Jurkat, Clone E6-1 (cell line): ENCODE data around the gene NRP1.

Source experiments
- DNase-seq: peaks from one replicate; pipeline ENCODE4 v3.0.0-alpha.2; 2011; ENCODE audit warnings: low read depth, low spot score
- H3K4me3 ChIP-seq: 2 replicates; pipeline ENCODE4 v1.5.1; 2011; ENCODE audit warnings: mild to moderate bottlenecking, low read length, control low read depth, moderate library complexity

Gene NRP1

DNA sequence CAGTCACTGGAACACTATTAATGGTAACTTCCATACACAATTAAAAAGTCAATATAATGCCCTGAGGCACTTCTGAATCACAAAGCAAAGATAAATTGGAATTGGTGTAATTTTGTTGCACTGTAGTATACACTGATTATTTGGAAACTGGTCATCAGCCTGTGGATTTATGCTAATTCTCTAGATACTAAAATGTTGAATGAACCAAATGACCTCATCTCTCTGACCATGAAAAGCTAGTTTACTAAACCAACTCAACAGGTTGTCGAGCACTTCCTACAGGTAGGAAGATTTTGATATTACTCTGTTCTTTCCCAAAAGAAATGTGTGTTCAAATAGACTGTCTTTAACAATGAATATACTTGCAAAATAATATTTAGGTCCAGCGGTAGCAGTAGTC lies 5.3 kb downstream of the NRP1 start:
- no peak overlapping the region for H3K4me3 ChIP-seq
- no peak for DNase-seq

DNA sequence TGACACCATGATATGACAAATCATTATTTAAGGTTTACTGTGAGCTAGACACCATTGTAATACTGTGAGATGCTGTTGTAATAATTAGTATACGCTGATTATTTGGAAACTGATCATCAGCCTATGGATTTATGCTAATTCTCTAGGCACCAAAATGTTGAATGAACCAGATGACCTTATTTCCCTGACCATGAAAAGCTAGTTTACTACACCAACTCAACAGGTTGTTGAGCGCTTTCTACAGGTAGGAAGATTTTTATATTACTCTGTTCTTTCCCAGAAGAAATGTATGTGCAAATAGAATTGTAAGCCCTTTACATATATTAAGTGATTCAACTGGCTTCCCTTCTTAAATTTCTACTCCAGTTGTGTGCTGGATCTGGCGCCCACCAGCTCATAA lies 6.2 kb downstream of the NRP1 start:
- DNase-seq = no peak
- H3K4me3 ChIP-seq = no peak overlapping the region

GRCh38 chr10:33327751-33328150 lies 6.7 kb downstream of the NRP1 start:
- H3K4me3 ChIP-seq = no peak overlapping the region
- no peak for DNase-seq

DNA sequence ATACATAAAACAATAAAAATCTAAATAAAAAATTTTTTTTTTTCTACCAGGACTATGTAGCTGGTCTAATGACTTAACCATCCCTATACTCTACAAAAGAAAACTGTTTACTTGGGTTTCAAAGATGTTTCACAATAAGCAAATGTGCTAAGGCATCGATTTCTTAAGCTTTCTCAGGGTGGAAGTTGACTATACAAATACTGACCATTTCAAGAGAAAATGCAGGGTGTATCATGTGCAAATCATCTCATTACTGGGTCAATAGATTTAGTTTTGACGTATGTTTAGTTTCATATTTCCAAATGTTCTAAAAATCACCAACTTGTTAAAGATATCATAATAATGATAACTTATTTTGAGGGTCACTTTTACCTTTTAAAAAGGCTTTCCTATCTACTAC lies 7.5 kb downstream of the NRP1 start:
- no peak for DNase-seq
- no peak overlapping the region for H3K4me3 ChIP-seq

DNA sequence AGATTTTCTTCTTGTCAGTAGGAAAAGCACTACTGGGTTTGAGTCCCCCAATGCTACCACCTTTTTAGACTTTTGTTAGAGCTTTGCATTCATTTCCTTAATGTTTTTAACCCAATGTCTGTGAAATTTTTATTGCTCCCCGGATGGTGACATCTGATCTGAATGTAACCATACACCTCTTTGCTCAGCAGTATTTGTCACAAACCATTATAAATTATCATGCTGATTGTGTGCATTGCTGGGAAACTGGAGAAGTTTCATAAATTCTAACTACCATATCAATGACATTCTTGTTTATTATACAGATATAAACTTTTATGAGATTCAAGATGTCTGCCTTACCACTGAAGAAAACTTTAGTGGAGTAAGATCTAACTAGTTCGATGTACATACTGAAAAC lies 8.5 kb downstream of the NRP1 start:
- no peak for DNase-seq
- no peak overlapping the region for H3K4me3 ChIP-seq

GRCh38 chr10:33323721-33324120 lies 10.7 kb downstream of the NRP1 start:
- DNase-seq = no peak
- H3K4me3 ChIP-seq = no peak overlapping the region

DNA sequence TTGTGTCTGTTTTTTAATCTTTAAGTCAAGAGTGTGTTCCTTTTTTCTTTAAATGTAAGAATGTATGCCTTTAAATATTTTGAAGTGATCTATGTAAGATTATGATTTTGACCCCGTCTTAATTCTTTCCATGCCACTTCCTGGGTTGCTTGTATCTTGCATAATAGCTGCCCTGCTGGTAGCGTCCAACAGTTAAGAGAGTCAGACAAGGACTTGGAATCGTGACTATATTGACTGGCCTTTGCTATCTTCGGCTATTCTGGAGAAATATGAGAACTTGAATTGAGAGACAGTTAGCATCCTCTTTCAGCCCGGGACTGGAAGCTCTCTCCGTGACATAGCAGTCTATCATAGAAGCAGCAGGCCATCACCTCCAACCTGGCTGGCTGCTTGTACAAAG lies 13.0 kb downstream of the NRP1 start:
- H3K4me3 ChIP-seq = no peak overlapping the region
- DNase-seq = no peak

DNA sequence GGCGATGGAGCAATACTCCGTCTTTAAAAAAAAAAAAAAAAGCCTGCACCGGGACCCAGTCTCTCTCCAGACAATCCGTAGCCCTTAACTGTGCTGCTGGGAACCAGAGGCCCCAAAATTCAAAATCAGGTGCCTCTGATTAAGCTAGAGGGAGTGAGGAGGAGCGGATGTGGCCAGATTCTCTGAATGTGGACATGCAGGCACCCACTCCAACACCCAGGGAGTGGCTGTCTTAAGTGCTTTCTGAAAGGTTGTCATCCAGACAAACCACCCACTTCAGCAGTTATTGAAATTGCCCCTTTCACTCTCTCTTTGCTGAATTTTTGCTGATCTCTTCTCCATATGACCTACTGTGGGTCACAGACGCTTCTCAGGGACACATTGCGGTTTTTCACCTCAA lies 14.2 kb downstream of the NRP1 start:
- DNase-seq = no peak
- no peak overlapping the region for H3K4me3 ChIP-seq

- no peak overlapping the region for H3K4me3 ChIP-seq
- no peak for DNase-seq
Measured at GRCh38 chr10:33315891-33316290, 18.6 kb downstream of the NRP1 start.

DNA sequence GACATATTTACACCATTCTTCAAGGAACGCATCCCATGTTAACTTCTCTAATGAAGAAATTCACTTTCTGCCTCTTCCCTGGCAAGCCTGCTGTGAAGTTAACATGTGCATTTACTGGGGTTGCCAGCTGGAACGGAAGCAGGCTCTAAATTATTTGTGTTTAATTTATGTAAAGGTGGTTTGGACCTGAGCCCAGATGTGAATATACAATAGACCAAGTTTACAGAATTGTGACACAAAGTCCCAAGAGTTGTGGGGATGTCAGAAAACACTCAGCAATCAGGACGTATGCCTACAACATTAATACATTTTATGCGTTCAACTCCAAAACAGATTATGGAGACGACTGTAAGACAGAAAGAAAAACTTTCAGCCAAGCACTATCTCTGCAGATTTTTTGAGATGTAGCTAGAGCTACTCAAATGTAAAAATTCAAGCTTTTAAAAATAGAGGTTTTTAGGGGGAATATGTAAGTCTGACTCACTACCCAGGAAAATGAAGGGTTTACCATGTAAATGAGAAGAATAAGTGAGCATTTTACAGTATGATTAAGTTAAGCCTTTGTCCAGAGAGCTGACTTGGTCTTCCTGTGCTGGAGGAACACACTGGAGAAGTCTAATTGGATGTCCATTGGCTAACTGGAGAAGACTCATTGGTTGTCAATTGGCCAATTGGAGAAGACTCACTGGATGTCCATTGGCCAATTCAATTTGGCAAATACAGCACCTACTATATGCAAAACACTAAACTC lies 19.5 kb downstream of the NRP1 start:
- no peak overlapping the region for H3K4me3 ChIP-seq
- DNase-seq = no peak

GRCh38 chr10:33311640-33312039 lies 22.8 kb downstream of the NRP1 start:
- H3K4me3 ChIP-seq = no peak overlapping the region
- no peak for DNase-seq

DNA sequence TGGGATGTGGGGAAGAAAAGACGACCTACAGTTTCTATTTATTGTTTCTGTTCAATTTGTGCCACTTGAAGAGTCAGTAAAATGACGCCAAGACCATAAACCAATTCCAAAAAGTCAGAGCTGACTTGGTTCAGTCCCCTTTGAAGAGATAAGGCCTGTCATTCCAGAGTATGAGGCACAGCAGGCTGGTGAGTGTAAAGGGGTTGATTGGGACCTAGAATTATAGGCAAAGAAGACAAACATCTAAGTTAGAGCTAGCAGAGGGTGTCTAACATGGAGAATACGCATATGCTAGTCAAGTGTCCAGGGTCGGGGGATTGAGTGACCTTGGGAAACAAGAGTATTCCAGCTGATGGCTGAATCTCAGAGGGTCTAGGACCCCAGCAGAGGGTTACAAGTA lies 23.6 kb downstream of the NRP1 start:
- no peak overlapping the region for H3K4me3 ChIP-seq

GRCh38 chr10:33309406-33309805 lies 25.1 kb downstream of the NRP1 start:
- no peak for DNase-seq
- H3K4me3 ChIP-seq = no peak overlapping the region

More for the DNA sequence above, 23.6 kb downstream of the NRP1 start:
- DNase-seq = no peak

DNA sequence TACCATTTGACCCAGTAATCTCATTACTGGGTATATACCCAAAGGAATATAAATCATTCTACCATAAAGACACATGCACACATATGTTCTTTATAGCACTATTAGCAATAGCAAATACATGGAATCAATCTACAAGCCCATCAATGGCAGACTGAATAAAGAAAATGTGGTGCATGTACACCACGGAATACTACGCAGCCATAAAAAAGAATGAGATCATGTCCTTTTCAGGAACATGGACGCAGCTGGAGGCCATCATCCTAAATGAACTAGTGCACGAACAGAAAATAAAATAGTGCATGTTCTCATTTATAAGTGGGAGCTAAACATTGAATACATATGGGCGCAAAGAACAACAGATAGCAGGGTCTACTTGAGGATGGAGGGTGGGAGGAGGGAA lies 26.6 kb downstream of the NRP1 start:
- no peak for DNase-seq
- no peak overlapping the region for H3K4me3 ChIP-seq

DNA sequence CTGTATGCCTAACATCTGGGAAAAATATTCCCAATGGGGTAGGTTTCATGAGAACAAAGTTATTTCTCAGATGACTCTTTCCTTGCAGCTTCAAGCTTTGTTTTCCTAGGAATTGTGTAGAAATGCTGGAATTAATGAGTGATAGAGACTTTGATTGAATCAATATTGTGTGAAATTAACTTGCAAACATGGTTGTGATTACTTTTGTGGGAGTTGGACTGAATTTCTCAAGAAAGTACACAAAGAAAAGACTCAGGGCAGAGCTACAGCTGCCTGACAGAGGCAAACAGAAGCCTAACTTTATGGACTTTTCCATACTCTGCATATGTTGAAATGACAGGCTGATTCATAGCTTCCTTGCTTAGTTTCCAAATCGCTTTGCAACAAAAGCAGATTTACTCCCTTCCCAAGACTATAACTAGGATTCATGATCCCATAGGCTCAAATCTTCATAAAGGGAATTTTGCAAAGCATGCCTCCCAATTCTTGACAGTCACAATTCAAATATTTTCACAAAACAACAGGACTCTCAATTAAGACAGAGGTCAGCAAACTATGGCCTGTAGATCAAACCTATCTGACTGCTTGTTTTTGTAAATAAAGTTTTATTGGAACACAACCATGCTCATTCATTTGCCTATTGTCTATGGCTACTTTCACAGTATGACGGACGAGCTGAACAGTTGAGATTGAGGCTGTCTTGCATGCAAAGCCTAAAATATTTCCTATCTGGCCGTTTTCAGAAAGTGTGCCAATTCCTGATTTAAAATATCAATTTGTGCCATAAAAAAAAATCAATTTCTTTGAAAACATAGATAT lies 27.6 kb downstream of the NRP1 start:
- H3K4me3 ChIP-seq = no peak overlapping the region
- no peak for DNase-seq

- no peak for DNase-seq
- H3K4me3 ChIP-seq = no peak overlapping the region
Measured at GRCh38 chr10:33306126-33306525, 28.3 kb downstream of the NRP1 start.

DNA sequence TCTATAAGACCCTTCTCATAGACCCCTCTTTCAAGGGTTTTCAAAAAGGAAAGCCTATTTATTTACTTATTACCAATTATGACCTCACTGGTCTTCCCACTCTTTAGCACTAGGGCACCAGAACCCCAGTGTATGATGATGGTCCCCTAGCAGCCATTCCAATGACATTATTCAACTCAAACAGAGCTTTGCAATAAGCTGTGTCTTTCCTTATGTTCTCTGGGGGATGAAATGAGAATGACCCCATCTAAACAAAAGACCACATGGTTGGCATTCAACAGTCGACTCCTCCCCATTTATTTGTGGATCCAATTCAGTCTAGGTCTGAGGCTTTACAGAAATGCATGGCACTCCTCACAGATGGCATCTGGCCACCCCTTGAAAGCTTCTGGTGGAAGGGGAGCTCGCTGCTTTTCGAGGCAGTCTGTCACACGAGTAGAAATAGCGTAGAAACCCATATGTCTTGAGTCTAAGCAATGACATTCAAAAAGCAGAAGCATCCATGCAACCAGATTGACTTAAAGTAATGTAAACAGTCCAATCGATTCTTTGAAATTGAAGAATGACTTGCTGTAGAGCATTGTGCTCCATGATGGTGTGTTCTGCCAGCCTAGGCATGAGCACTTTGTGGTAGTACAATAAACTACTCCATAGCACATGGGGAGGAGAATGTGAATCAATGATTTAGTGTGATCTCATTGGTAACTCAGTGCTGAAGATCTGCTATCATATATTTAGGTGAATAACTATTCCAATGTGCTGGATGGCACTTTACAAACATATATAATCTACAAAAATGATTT lies 29.8 kb downstream of the NRP1 start:
- DNase-seq = no peak
- H3K4me3 ChIP-seq = no peak overlapping the region

- DNase-seq = no peak
- no peak overlapping the region for H3K4me3 ChIP-seq
Measured at GRCh38 chr10:33303988-33304387, 30.5 kb downstream of the NRP1 start.

DNA sequence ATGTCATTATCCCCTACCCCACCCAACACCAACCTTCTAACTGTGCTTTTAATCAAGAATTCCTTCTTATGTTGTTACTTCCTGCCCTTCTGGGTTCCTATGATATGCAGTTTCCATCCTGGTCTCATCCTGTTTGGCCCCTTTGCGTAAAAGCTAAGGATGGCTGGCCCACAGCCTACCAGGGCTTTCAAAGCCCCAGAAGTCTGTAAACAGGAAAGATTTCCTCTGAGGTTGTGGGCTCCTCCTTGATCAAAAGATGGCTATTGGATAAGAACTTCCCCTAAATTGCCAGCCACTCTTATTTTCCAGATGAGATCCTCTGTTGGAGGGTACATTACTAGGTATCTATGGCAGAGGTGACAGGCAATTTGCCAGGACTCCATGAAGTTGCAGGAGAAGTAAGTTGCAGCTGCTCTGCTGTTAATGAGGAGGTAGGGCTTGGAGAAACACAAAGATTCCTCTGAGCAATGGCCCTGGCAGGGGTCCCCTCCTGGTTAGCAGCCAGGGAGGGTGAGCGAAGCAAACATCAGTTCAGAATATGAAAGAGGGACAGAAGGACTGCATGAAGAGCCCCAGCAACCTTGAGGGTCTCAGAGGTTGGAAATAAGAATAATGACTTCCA lies 32.1 kb downstream of the NRP1 start:
- no peak overlapping the region for H3K4me3 ChIP-seq
- no peak for DNase-seq
